MM.1S (cell line): ENCODE results near the gene CLDN20.

Experiments
- DNase-seq: peaks from one replicate; pipeline ENCODE4 v3.0.0-alpha.2; 2015
- H2AFZ ChIP-seq: fragments of 300-600 bp; sonication (generic); 2 replicates; pipeline ENCODE4 v1.6.0; 2016; ENCODE audit warnings: antibody characterized with exemption, low read length
- H3F3A ChIP-seq: fragments of 300-600 bp; sonication (generic); 2 replicates; pipeline ENCODE4 v1.6.1; 2016; ENCODE audit warnings: mild to moderate bottlenecking, antibody characterized with exemption, low read length, moderate library complexity, mixed read lengths; ENCODE audit not compliant: insufficient read depth
- H3K27ac ChIP-seq: fragments of 300-600 bp; sonication (generic); 2 replicates; pipeline ENCODE4 v1.5.1; 2016; ENCODE audit warnings: mild to moderate bottlenecking, low read length
- H3K27me3 ChIP-seq: fragments of 300-600 bp; sonication (generic); replicated peaks from 2 replicates; pipeline ENCODE4 v1.6.0; 2016; ENCODE audit warnings: low read length; ENCODE audit not compliant: insufficient read depth
- H3K36me3 ChIP-seq: fragments of 300-600 bp; sonication (generic); replicated peaks from 2 replicates; pipeline ENCODE4 v1.6.1; 2016; ENCODE audit warnings: mild to moderate bottlenecking, low read length, mixed read lengths; ENCODE audit not compliant: insufficient read depth
- H3K4me1 ChIP-seq: fragments of 300-600 bp; sonication (generic); 2 replicates; pipeline ENCODE4 v1.6.1; 2016; ENCODE audit warnings: low read length, mixed read lengths
- H3K4me2 ChIP-seq: fragments of 300-600 bp; sonication (generic); 2 replicates; pipeline ENCODE4 v1.6.0; 2016; ENCODE audit warnings: low read depth, low read length
- H3K4me3 ChIP-seq: fragments of 300-600 bp; sonication (generic); 2 replicates; pipeline ENCODE4 v1.5.1; 2016; ENCODE audit warnings: low read length, mixed read lengths
- H3K79me2 ChIP-seq: fragments of 300-600 bp; sonication (generic); 2 replicates; pipeline ENCODE4 v1.6.1; 2016; ENCODE audit warnings: mixed run types, low read length, mixed read lengths
- H3K9ac ChIP-seq: fragments of 300-600 bp; sonication (generic); 2 replicates; pipeline ENCODE4 v1.6.1; 2016; ENCODE audit warnings: low read length, mixed read lengths
- H3K9me2 ChIP-seq: fragments of 300-600 bp; sonication (generic); replicated peaks from 2 replicates; pipeline ENCODE4 v1.6.1; 2016; ENCODE audit warnings: mild to moderate bottlenecking, low read length, mixed read lengths; ENCODE audit not compliant: insufficient read depth
- H3K9me3 ChIP-seq: fragments of 300-600 bp; sonication (generic); replicated peaks from 2 replicates; pipeline ENCODE4 v1.6.1; 2016; ENCODE audit warnings: mild to moderate bottlenecking, low read length, mixed read lengths; ENCODE audit not compliant: insufficient read depth
- H4K20me1 ChIP-seq: fragments of 300-600 bp; sonication (generic); 2 replicates; pipeline ENCODE4 v1.6.1; 2016; ENCODE audit warnings: mild to moderate bottlenecking, low read length, moderate library complexity, mixed read lengths; ENCODE audit not compliant: insufficient read depth
- EZH2 ChIP-seq: fragments of 300-600 bp; sonication (generic); optimal IDR thresholded peaks from 2 replicates; pipeline ENCODE3; 2017; ENCODE audit warnings: low read depth, mild to moderate bottlenecking, antibody characterized with exemption, low read length, mixed read lengths
- EZH2phosphoT487 ChIP-seq: fragments of 300-600 bp; sonication (generic); IDR thresholded peaks from 2 replicates; pipeline ENCODE4 v1.6.1; 2018; ENCODE audit warnings: antibody characterized with exemption, low read length
- TF ChIP-seq, protein P1 (sequence below): fragments of 300-600 bp; sonication (generic); IDR thresholded peaks from 2 replicates; pipeline ENCODE4 v1.5.1; 2016; ENCODE audit warnings: antibody characterized with exemption, low read length, mixed read lengths

Gene CLDN20

DNA sequence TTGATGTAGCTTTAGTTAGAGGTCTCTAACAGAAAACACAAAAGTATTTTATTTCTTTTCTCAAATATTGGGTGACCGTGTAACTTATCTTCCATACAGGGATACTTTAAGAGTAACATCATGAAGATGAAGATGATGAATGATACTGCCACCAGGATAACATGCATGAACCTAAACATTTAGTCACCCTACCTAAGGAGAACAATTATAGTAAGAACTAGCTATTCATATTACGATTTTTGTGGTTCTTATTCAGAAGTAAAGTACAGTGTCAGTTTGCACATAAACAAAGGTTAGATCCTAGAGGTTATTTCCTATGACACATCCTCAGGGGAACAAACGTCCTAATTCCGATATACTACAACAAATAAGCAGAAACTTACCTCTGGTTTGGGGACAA, 21.0 kb downstream of the CLDN20 start:
- TF ChIP-seq, protein P1, sequence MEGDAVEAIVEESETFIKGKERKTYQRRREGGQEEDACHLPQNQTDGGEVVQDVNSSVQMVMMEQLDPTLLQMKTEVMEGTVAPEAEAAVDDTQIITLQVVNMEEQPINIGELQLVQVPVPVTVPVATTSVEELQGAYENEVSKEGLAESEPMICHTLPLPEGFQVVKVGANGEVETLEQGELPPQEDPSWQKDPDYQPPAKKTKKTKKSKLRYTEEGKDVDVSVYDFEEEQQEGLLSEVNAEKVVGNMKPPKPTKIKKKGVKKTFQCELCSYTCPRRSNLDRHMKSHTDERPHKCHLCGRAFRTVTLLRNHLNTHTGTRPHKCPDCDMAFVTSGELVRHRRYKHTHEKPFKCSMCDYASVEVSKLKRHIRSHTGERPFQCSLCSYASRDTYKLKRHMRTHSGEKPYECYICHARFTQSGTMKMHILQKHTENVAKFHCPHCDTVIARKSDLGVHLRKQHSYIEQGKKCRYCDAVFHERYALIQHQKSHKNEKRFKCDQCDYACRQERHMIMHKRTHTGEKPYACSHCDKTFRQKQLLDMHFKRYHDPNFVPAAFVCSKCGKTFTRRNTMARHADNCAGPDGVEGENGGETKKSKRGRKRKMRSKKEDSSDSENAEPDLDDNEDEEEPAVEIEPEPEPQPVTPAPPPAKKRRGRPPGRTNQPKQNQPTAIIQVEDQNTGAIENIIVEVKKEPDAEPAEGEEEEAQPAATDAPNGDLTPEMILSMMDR: no peak
- TF ChIP-seq EZH2 (no peak), EZH2phosphoT487 (no peak)
- H3K4me2 ChIP-seq: no peak overlapping the region
- no peaks in the 10 kb centered on the region for H3K36me3 ChIP-seq

DNA sequence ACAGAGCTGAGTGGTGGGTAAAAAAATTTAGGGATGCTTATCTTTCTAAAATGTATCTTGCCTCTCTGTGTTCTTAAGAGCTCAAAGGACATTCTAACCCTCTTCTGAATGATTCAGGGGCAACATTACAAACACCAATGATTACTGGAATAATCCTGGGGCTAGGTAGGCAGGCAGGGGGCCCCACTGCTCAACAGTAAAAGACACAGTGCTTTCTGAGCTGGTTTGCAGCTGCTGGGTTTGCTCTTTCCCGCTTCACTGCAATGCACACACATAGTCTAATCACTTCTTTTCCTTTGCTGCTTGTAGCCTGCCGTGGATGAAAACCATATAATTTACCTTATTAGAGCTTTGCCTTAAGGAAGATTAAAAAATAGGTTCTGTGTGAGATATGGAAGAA, 23.9 kb downstream of the CLDN20 start:
- Histone ChIP-seq H3K79me2 (no peaks in the 10 kb centered on the region), H3K4me2 (no peak overlapping the region), H3K27me3 (no peaks in the 10 kb centered on the region), H4K20me1 (no peaks in the 10 kb centered on the region), H2AFZ (no peak overlapping the region), H3K27ac (no peak overlapping the region), H3K4me1 (no peaks in the 10 kb centered on the region), H3F3A (no peaks in the 10 kb centered on the region), H3K9me3 (no peaks in the 10 kb centered on the region), H3K9me2 (no peaks in the 10 kb centered on the region), H3K4me3 (no peak overlapping the region), H3K9ac (no peak overlapping the region), H3K36me3 (no peaks in the 10 kb centered on the region)
- TF ChIP-seq EZH2 (no peak), EZH2phosphoT487 (no peak)
- TF ChIP-seq, protein P1: no peak
- DNase-seq: no peak

More for the DNA sequence above, 21.0 kb downstream of the CLDN20 start:
- Histone ChIP-seq H3K4me1 (no peaks in the 10 kb centered on the region), H2AFZ (no peak overlapping the region), H3K9me3 (no peaks in the 10 kb centered on the region), H3K27me3 (no peaks in the 10 kb centered on the region), H3K27ac (no peak overlapping the region), H3K4me3 (no peak overlapping the region), H3K9me2 (no peaks in the 10 kb centered on the region), H3K79me2 (no peaks in the 10 kb centered on the region), H3K9ac (no peak overlapping the region), H3F3A (no peaks in the 10 kb centered on the region), H4K20me1 (no peaks in the 10 kb centered on the region)
- DNase-seq: no peak

DNA sequence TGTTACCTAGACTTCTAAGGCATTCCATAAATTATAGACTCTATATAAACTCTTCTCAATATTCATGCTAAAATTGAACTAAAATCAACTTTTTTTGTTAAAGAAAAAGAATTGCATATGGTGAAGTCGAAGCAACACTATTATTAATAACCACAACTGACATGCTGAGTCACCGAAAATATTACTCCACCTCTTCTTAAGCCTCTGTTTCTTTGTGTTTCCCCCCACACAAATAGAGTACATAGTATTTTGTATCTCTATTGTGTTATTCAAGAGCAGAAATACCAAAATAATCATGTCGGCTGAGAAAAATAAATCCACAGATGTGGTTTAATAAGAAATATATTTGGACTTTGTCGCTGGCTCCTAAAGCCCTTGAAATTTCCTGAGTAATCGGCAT, 26.7 kb downstream of the CLDN20 start:
- H3K9ac ChIP-seq: no peak overlapping the region
- H3K27me3 ChIP-seq: no peaks in the 10 kb centered on the region
- H3K27ac ChIP-seq: no peak overlapping the region
- H3K36me3 ChIP-seq: no peaks in the 10 kb centered on the region
- no peaks in the 10 kb centered on the region for H3K9me3 ChIP-seq
- H2AFZ ChIP-seq: no peak overlapping the region
- H3K9me2 ChIP-seq: no peaks in the 10 kb centered on the region
- no peak overlapping the region for H3K4me2 ChIP-seq
- H3K4me1 ChIP-seq: no peaks in the 10 kb centered on the region
- no peaks in the 10 kb centered on the region for H3F3A ChIP-seq
- H3K4me3 ChIP-seq: no peak overlapping the region
- H4K20me1 ChIP-seq: no peaks in the 10 kb centered on the region
- TF ChIP-seq, protein P1: no peak
- TF ChIP-seq EZH2 (no peak), EZH2phosphoT487 (no peak)
- DNase-seq: no peak
- H3K79me2 ChIP-seq: no peaks in the 10 kb centered on the region
